Liver (tissue), 3 donors: Measurements from ENCODE around the gene ANKRD33B.

Experiments used
- EGR1 ChIP-seq, 2 donors: IDR thresholded peaks; 2 replicates each; pipeline ENCODE4 v1.6.1; 2016 to 2018; ENCODE audit warnings: antibody characterized with exemption in 2 of 2, low read depth in 2 of 2
- JUND ChIP-seq, 2 donors: IDR thresholded peaks; 2 replicates each; pipeline ENCODE4 v1.6.1; 2016; ENCODE audit warnings: antibody characterized with exemption in 2 of 2
- RAD21 ChIP-seq, 2 donors: IDR thresholded peaks; 2 replicates each; pipeline ENCODE4 v1.6.1; 2016; ENCODE audit warnings: antibody characterized with exemption in 2 of 2, mild to moderate bottlenecking in 2 of 2
- SP1 ChIP-seq: IDR thresholded peaks from 2 replicates; pipeline ENCODE4 v1.6.1; 2018; ENCODE audit warnings: antibody characterized with exemption, mild to moderate bottlenecking
- YY1 ChIP-seq: IDR thresholded peaks from 2 replicates; pipeline ENCODE4 v1.6.1; 2016; ENCODE audit warnings: antibody characterized with exemption, mild to moderate bottlenecking
- TF ChIP-seq, protein P1 (sequence below): fragments of 150-350 bp; IDR thresholded peaks from 2 replicates; pipeline ENCODE4 v1.5.1; 2017; ENCODE audit warnings: improper control_type of control experiment, low read depth, low read length; ENCODE audit not compliant: missing input control
- TF ChIP-seq, protein P2 (sequence below): IDR thresholded peaks from 2 replicates; pipeline ENCODE4 v1.6.1; 2016; ENCODE audit warnings: antibody characterized with exemption, mild to moderate bottlenecking
- TF ChIP-seq, protein P3 (sequence below): IDR thresholded peaks from 2 replicates; pipeline ENCODE4 v1.6.1; 2016; ENCODE audit warnings: antibody characterized with exemption
- donor health status: healthy.
- donor health status: healthy.

DNA sequence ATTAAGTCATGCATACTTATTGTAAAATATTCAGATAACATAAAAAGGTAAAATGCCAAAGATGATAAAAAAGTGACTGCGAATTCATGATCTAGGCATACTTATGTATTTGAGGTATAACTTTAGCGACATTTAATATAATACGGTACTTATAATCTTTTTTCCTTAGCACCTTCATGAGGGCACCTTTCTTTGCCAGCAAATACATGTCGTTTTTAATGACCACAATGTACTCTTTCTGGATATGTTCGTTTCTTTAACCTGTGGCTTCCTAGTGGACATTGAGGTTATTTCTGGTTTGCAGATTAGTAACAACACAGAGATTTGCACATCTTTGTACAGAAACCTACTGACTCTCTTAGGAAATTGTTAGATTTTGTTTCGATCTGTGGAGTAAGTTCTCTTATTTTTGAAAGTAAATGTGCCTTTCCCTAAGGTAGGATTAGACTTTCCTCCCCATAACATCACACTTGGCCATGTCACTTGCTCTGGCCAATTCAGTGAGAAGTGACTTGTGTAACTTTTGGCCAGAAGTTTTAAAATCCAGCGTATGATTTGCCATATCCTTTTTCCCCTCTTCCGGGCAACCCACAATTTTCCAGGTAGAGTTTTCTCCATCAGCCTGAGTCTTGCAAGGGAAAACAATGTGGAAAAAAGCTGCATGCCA lies 24.4 kb downstream of the ANKRD33B start:
- TF ChIP-seq, protein P1, sequence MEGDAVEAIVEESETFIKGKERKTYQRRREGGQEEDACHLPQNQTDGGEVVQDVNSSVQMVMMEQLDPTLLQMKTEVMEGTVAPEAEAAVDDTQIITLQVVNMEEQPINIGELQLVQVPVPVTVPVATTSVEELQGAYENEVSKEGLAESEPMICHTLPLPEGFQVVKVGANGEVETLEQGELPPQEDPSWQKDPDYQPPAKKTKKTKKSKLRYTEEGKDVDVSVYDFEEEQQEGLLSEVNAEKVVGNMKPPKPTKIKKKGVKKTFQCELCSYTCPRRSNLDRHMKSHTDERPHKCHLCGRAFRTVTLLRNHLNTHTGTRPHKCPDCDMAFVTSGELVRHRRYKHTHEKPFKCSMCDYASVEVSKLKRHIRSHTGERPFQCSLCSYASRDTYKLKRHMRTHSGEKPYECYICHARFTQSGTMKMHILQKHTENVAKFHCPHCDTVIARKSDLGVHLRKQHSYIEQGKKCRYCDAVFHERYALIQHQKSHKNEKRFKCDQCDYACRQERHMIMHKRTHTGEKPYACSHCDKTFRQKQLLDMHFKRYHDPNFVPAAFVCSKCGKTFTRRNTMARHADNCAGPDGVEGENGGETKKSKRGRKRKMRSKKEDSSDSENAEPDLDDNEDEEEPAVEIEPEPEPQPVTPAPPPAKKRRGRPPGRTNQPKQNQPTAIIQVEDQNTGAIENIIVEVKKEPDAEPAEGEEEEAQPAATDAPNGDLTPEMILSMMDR, result no peak
- no peak for TF ChIP-seq EGR1 (IDR thresholded peaks at IDR 0.05; ENCODE audit: low read depth in 2 of 2)
- no peak for TF ChIP-seq JUND (IDR thresholded peaks at IDR 0.05)
- no peak for TF ChIP-seq RAD21 (IDR thresholded peaks at IDR 0.05)
- TF ChIP-seq, protein P2, sequence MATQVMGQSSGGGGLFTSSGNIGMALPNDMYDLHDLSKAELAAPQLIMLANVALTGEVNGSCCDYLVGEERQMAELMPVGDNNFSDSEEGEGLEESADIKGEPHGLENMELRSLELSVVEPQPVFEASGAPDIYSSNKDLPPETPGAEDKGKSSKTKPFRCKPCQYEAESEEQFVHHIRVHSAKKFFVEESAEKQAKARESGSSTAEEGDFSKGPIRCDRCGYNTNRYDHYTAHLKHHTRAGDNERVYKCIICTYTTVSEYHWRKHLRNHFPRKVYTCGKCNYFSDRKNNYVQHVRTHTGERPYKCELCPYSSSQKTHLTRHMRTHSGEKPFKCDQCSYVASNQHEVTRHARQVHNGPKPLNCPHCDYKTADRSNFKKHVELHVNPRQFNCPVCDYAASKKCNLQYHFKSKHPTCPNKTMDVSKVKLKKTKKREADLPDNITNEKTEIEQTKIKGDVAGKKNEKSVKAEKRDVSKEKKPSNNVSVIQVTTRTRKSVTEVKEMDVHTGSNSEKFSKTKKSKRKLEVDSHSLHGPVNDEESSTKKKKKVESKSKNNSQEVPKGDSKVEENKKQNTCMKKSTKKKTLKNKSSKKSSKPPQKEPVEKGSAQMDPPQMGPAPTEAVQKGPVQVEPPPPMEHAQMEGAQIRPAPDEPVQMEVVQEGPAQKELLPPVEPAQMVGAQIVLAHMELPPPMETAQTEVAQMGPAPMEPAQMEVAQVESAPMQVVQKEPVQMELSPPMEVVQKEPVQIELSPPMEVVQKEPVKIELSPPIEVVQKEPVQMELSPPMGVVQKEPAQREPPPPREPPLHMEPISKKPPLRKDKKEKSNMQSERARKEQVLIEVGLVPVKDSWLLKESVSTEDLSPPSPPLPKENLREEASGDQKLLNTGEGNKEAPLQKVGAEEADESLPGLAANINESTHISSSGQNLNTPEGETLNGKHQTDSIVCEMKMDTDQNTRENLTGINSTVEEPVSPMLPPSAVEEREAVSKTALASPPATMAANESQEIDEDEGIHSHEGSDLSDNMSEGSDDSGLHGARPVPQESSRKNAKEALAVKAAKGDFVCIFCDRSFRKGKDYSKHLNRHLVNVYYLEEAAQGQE, result no peak
- TF ChIP-seq, protein P3, sequence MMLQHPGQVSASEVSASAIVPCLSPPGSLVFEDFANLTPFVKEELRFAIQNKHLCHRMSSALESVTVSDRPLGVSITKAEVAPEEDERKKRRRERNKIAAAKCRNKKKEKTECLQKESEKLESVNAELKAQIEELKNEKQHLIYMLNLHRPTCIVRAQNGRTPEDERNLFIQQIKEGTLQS, result no peak
- TF ChIP-seq YY1, result no peak
- TF ChIP-seq SP1, result no peak
